Measurements from ENCODE around the gene RLN3. TPM values are rescaled to one million over a fixed set of nuclear protein-coding genes. Genes with fewer than 3 reads are reported as not detected.
A peak's percentile ranks its signal among the peaks of the same experiment; 100 is the strongest.

RLN3 gene
- total and polyA plus RNA-seq, 9 of the 15 experiments (the other 6 are each of a cell fraction or from before 2014, with no cell fraction given) = 0.31 to 1.2 (median 0.71) TPM; not detected in 6

DNA sequence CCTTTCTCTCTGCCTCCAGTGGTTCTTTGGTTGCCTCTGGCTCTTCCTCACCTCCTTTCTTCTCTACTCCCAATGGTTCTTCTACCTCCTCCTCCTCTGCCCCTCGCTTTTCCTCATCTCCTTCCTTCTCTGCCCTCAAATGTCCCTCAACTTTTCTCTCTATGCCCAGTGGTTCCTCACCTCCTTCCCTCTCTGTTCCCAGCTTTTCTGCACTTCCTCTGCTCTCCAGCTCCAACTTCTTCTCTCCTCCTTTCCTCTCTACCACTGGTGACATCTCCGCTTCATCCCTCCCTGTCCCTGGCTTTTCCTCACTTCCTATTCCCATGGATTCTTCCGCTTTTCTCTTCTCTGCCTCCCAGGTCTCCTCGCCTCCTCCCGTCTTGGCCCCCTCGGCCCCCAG, 26.2 kb downstream of the RLN3 start:
- no peak for FAIRE-seq
- no peaks in the 10 kb centered on the region for H3K9me3 ChIP-seq (replicated peaks; ENCODE audit: control insufficient read depth, insufficient read depth, low read depth, low read length)
- H3K27me3 ChIP-seq (ENCODE audit: control insufficient read depth in 2 of 2, insufficient read depth in 2 of 2, low read length in 2 of 2) = no peaks in the 10 kb centered on the region
- H3K4me1 ChIP-seq (replicated peaks in 1 of 2; ENCODE audit: control insufficient read depth in 2 of 2, insufficient read depth in 2 of 2, low read length in 2 of 2) = peaks cover 10 to 52% of the 10 kb centered on the region in 2 experiments; a peak in 4 of 5 replicates
- no peak for ATAC-seq
- no peaks in the 10 kb centered on the region for H3K9me1 ChIP-seq (ENCODE audit: control insufficient read depth, insufficient read depth, low read length)
- H3K4me2 ChIP-seq (ENCODE audit: insufficient read depth, low read length) = no peak overlapping the region
- no peak for DNase-seq (ENCODE audit: extremely low read depth in 1 of 4, low spot score in 3 of 4)
- in situ Hi-C loops (cut with MboI) (loop anchor here (25.0 kb wide), 1 partner anchor 467 kb away; no protein-coding TSS in a partner anchor), intact Hi-C loops (cut with micrococcal nuclease) (no loop called here)
- no peak overlapping the region for H3K9ac ChIP-seq (ENCODE audit: insufficient read depth in 1 of 2, low read depth in 2 of 2, low read length in 2 of 2)
- 30% methylated on average over 3 of the region's 6 CpGs for WGBS (ENCODE audit: insufficient coverage, low coverage, missing lambda C conversion rate)
- peaks cover 14% of the 10 kb centered on the region; the same call in 1 of the 3 replicates for H3K36me3 ChIP-seq (ENCODE audit: control insufficient read depth, insufficient read depth, low read length)
- TF ChIP-seq DPF2 (IDR thresholded peaks at IDR 0.05) (peak; percentile 13; the same call in 1 of the 2 replicates), XRCC5 (IDR thresholded peaks at IDR 0.05; ENCODE audit: low read depth, low read length) (no peak)
- no TSS peak for BruUV-seq (replicated peaks)
- POLR2A ChIA-PET = no interaction called here
- no peak overlapping the region for H3K27ac ChIP-seq (ENCODE audit: extremely low read depth, low read depth, low read length)
- no peak overlapping the region for H3K4me3 ChIP-seq
- no peaks in the 10 kb centered on the region for H4K20me1 ChIP-seq (replicated peaks; ENCODE audit: control insufficient read depth, insufficient read depth, low read length)
- H3K79me2 ChIP-seq (ENCODE audit: control insufficient read depth, insufficient read depth, low read length) = no peaks in the 10 kb centered on the region
- no peak overlapping the region for H2AFZ ChIP-seq (ENCODE audit: low read depth, low read length)
- CTCF ChIA-PET (ENCODE audit: low intra/inter-chr PET ratio) = no interaction called here

DNA sequence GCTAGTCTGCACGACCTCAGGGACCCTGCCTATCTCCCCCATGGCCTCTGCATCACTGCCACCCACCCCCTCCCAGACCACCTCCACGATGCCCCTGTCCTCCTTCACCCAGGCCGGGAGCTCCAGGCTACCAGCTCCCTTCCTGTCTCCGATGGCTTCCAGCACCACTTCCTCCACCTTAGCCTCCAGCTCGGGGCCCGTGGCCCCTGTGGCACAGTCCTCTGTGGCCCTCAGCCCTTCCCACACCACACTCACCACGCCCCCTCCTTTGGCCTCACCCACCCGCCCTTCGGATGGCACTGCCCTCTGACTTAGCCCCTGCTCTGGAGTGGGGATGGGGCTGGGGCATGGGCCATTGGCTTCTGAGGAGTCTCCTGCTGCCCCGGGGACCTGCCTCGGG, 26.8 kb downstream of the RLN3 start:
- DNase-seq (ENCODE audit: extremely low read depth in 1 of 4, low spot score in 3 of 4) (peak in 3 of 4 experiments; percentile 4 to 6 (median 5)), FAIRE-seq (no peak), ATAC-seq (no peak)
- BruUV-seq (replicated peaks) = no TSS peak
- H3K9ac ChIP-seq (ENCODE audit: insufficient read depth in 1 of 2, low read depth in 2 of 2, low read length in 2 of 2) = 0 out of 4 replicates have a peak overlapping the region, but pooled peaks of 1 of the 2 experiments have one; percentile 57
- no peaks in the 10 kb centered on the region for H4K20me1 ChIP-seq (replicated peaks; ENCODE audit: control insufficient read depth, insufficient read depth, low read length)
- no peak overlapping the region for H2AFZ ChIP-seq (ENCODE audit: low read depth, low read length)
- ChIA-PET CTCF (ENCODE audit: low intra/inter-chr PET ratio) (no interaction called here), POLR2A (no interaction called here)
- no peaks in the 10 kb centered on the region for H3K9me1 ChIP-seq (ENCODE audit: control insufficient read depth, insufficient read depth, low read length)
- no peak overlapping the region for H3K4me3 ChIP-seq
- WGBS (ENCODE audit: insufficient coverage, low coverage, missing lambda C conversion rate) = 25% methylated on average over 6 of the region's 11 CpGs
- H3K79me2 ChIP-seq (ENCODE audit: control insufficient read depth, insufficient read depth, low read length) = no peaks in the 10 kb centered on the region
- H3K9me3 ChIP-seq (replicated peaks; ENCODE audit: control insufficient read depth, insufficient read depth, low read depth, low read length) = no peaks in the 10 kb centered on the region
- H3K36me3 ChIP-seq (ENCODE audit: control insufficient read depth, insufficient read depth, low read length) = peaks cover 11% of the 10 kb centered on the region; the same call in 1 of the 3 replicates
- no peak for TF ChIP-seq ZC3H11A (IDR thresholded peaks at IDR 0.05; ENCODE audit: low read depth, low read length)
- intact Hi-C loops (cut with micrococcal nuclease) (no loop called here), in situ Hi-C loops (cut with MboI) (loop anchor here (25.0 kb wide), 1 partner anchor 467 kb away; no protein-coding TSS in a partner anchor)
- no peak overlapping the region for H3K27ac ChIP-seq (ENCODE audit: extremely low read depth, low read depth, low read length)
- H3K27me3 ChIP-seq (ENCODE audit: control insufficient read depth in 2 of 2, insufficient read depth in 2 of 2, low read length in 2 of 2) = no peaks in the 10 kb centered on the region
- H3K4me1 ChIP-seq (replicated peaks in 1 of 2; ENCODE audit: control insufficient read depth in 2 of 2, insufficient read depth in 2 of 2, low read length in 2 of 2) = peaks cover 16 to 55% of the 10 kb centered on the region in 2 experiments
- H3K4me2 ChIP-seq (ENCODE audit: insufficient read depth, low read length) = no peak overlapping the region

All from K562 (cell line).